ENCODE results near the gene TPCN1. TPM values are rescaled to one million over a fixed set of nuclear protein-coding genes. Genes with fewer than 3 reads are reported as not detected.

The TPCN1 gene
- total RNA-seq, 4 donors from 2014 or later, result 27.6 to 82.3 (median 46.3) TPM

GRCh38 chr12:113330505-113330904, 109.2 kb downstream of the TPCN1 start:
- no peak for TF ChIP-seq CTCF (IDR thresholded peaks at IDR 0.05; ENCODE audit: low read depth)

- no peak for TF ChIP-seq CTCF (IDR thresholded peaks at IDR 0.05; ENCODE audit: low read depth)
These were observed 111.6 kb downstream of the TPCN1 start for GRCh38 chr12:113332688-113333417.

DNA sequence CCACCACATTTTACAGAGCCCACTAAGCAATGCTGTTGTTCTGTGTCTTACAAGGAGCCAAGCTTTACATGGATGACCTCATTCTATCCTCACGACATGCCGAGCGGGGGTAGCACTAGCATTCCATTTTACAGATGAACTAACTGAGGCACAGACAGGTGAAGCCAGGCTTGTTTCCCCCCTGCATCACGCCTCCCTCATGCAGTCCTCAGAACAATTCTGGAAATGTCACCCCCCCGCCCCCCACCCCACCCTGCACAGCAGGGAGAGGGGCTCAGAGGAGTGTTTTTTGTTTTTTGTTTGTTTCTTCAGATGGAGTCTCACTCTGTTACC, 112.1 kb downstream of the TPCN1 start:
- no peak for TF ChIP-seq CTCF (IDR thresholded peaks at IDR 0.05; ENCODE audit: low read depth)

- TF ChIP-seq CTCF (IDR thresholded peaks at IDR 0.05; ENCODE audit: low read depth), result no peak
These were observed 112.9 kb downstream of the TPCN1 start for GRCh38 chr12:113333877-113334785.

GRCh38 chr12:113334786-113335539, 113.7 kb downstream of the TPCN1 start, which contains the start of gene SLC8B1:
Gene SLC8B1 (minus strand): TSS chr12:113335109. CDS start chr12:113332878, 2,231 bp downstream.
- no peak for TF ChIP-seq CTCF (IDR thresholded peaks at IDR 0.05; ENCODE audit: low read depth)

- no peak for TF ChIP-seq CTCF (IDR thresholded peaks at IDR 0.05; ENCODE audit: low read depth)
These were observed 118.3 kb downstream of the TPCN1 start for GRCh38 chr12:113339540-113339939.

Measured in subcutaneous adipose tissue (tissue), 4 donors.